ENCODE data around the gene DLGAP5.

DLGAP5 gene

DNA sequence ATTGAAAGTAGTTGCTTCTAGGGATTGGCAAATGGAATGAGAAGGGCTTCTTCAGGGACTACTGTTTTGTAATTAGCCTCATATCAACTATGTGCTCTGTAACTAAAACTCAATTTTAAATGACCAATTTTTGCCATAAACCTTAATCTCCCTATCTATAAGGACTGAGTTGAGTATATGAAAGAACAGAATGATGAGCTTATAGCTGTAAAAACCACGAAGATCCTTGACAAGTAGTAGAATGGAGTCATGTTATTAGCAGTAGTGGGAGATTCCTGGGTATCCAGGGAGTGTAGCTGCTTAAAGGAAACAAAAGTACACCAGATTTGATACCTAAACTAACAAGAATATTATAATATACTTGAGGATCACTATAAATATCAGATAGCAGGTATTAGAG, 34.3 kb downstream of the DLGAP5 start:
- TF ChIP-seq, protein P1, sequence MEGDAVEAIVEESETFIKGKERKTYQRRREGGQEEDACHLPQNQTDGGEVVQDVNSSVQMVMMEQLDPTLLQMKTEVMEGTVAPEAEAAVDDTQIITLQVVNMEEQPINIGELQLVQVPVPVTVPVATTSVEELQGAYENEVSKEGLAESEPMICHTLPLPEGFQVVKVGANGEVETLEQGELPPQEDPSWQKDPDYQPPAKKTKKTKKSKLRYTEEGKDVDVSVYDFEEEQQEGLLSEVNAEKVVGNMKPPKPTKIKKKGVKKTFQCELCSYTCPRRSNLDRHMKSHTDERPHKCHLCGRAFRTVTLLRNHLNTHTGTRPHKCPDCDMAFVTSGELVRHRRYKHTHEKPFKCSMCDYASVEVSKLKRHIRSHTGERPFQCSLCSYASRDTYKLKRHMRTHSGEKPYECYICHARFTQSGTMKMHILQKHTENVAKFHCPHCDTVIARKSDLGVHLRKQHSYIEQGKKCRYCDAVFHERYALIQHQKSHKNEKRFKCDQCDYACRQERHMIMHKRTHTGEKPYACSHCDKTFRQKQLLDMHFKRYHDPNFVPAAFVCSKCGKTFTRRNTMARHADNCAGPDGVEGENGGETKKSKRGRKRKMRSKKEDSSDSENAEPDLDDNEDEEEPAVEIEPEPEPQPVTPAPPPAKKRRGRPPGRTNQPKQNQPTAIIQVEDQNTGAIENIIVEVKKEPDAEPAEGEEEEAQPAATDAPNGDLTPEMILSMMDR (IDR thresholded peaks at IDR 0.05; ENCODE audit: insufficient read depth, low read depth, low read length, missing control alignments): no peak
- DNase-seq (ENCODE audit: low read depth): no peak
- H3K4me3 ChIP-seq (ENCODE audit: low read depth, low read length): no peak overlapping the region

DNA sequence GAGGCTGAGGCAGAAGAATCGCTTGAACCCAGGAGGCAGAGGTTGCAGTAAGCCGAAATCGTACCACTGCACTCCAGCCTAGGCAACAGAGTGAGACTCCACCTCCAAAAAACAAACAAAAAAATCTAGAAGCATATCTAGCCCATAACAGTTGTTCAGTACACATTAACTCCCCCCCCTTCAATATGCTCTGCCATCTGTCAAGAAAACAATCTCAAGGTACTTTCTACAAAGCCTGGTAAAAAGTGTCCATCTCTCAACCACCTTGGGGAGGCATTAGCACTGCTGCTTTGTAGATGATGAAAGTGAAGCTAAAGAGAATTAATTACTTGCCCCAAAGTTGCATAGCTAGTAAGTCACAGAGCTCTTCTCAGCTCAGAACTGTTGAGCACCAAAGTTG, 37.4 kb downstream of the DLGAP5 start:
- DNase-seq (ENCODE audit: low read depth): no peak
- H3K4me3 ChIP-seq (ENCODE audit: low read depth, low read length): no peak overlapping the region
- TF ChIP-seq, protein P1 (IDR thresholded peaks at IDR 0.05; ENCODE audit: insufficient read depth, low read depth, low read length, missing control alignments): no peak

DNA sequence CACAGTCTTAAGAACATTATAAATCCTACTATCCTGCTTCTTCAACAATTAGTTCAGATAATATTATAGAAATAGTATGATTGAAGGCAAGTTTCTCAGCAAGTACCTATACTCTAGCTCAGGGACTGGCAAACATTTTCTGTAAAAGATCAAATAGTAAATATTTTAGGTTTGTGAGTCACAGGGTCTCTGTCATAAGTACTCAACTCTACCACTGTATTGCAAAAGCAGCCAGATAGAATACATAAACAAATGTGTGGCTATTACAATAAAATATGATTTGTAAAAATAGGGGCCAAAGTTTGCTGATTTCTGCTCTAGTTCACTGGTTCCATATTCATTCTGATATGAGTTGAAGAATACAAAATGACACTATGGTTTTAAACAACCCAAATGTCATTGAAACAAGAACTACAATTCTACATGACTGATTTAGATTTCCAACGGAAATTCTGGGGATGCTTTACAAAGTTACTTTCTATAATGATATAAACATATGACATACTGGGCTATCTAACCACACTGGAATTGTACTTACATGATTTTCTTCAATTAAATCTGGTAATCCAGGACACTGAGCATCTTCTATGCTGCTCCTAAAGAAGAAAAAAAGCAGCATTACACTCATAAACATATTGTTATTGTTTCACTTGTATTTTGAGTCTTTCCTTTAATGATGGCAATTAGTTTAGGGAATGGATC, 39.2 kb downstream of the DLGAP5 start:
- H3K4me3 ChIP-seq (ENCODE audit: low read depth, low read length): no peak overlapping the region
- DNase-seq (ENCODE audit: low read depth): no peak
- TF ChIP-seq, protein P1 (IDR thresholded peaks at IDR 0.05; ENCODE audit: insufficient read depth, low read depth, low read length, missing control alignments): no peak

DNA sequence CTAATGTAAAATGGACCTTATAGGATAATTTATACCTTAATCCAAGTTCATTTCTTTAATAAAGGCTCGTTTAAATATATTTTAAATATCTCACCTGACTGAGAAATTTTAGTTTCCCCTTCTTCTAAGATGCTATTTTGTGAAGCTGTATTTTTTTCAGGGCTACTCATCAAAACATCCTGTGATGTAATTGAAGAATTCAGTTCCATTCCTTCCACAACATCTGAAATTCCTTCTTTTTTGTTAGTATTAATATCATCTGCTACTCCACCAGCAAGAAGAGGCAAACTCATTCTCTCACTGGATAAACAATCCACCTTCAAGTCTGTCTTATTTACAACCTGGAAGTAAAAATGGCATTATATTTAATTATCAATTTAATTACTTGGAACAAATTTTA, 39.8 kb downstream of the DLGAP5 start:
- no peak overlapping the region for H3K4me3 ChIP-seq (ENCODE audit: low read depth, low read length)
- DNase-seq (ENCODE audit: low read depth): no peak
- TF ChIP-seq, protein P1 (IDR thresholded peaks at IDR 0.05; ENCODE audit: insufficient read depth, low read depth, low read length, missing control alignments): no peak

DNA sequence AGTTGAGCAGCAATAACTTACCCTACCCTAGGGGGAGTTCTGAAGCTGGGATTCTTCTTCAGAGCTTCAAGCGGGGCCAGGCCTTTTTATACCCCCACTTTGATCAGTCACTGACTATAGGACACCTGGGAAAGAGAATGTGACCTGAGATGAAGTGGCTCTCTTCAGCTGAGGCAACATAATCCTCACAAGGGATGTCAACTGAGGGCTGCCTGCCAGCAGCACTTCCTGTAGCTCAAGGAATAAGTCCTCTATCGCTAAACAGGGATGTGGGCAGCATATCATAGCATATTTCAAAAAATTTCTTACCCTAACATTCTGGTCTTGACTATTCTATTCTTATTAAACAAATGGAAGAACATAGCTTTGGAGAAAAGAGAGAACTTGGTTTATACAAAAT, 45.0 kb downstream of the DLGAP5 start:
- DNase-seq (ENCODE audit: low read depth): no peak
- TF ChIP-seq, protein P1 (IDR thresholded peaks at IDR 0.05; ENCODE audit: insufficient read depth, low read depth, low read length, missing control alignments): no peak
- H3K4me3 ChIP-seq (ENCODE audit: low read depth, low read length): no peak overlapping the region

DNA sequence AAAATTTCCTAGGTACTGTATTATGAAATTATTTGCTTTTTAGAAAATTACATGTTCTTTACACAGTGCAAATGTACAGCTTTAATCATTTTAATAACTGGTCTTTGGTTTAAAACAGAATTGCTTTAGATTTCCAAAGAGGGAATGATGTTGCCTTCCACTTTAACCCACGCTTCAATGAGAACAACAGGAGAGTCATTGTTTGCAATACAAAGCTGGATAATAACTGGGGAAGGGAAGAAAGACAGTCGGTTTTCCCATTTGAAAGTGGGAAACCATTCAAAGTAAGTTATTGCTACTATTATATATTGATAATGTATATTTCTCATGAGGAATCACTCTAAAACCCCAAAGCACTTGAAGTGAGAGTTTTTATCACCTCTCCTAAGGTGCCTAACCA, 48.9 kb downstream of the DLGAP5 start:
- H3K4me3 ChIP-seq (ENCODE audit: low read depth, low read length): no peak overlapping the region
- TF ChIP-seq, protein P1 (IDR thresholded peaks at IDR 0.05; ENCODE audit: insufficient read depth, low read depth, low read length, missing control alignments): no peak
- no peak for DNase-seq (ENCODE audit: low read depth)

DNA sequence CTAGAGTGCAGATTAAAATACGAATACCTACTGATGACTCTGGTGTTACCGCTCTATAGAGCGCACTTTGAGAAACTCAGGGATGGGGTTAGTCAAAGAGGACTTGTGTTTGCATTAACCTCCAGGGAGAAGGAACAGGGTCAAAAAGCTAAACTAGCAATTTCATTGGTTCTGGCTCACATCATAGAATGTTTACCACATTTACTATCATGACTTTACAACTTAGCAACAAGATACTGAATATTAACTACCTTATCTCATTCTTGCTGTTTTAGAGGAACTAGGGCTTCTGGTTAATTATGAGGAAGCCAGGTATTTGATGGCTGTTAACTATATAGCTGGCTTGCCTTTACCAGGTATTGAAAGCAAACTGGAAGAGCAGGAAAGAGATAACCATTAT, 49.6 kb downstream of the DLGAP5 start:
- DNase-seq (ENCODE audit: low read depth): no peak
- H3K4me3 ChIP-seq (ENCODE audit: low read depth, low read length): no peak overlapping the region
- TF ChIP-seq, protein P1 (IDR thresholded peaks at IDR 0.05; ENCODE audit: insufficient read depth, low read depth, low read length, missing control alignments): no peak
